EH (cell line): ENCODE measurements around the gene PCSK7.

Experiments used
- DNase-seq: peaks from one replicate; pipeline ENCODE4 v3.0.0-alpha.2; 2015; ENCODE audit warnings: low read depth

PCSK7 gene

DNA sequence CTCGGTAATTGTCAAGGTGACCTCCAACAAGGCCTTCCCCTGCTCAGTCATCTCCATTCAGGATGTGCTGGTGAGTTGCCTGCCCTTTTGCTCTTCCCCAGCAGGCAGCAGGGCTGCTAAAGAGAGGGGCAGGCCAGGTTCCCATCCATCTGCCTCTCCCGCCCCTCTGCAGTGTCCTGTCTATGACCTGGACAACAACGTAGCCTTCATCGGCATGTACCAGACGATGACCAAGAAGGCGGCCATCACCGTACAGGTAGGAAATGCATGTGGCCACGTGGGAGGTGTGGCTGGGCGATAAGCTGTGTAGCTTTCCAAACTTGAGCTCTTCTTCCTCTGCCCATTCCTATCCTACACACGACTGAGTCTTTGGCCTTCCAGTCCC is 49.3 kb downstream of the PCSK7 start:
- no peak for DNase-seq

DNA sequence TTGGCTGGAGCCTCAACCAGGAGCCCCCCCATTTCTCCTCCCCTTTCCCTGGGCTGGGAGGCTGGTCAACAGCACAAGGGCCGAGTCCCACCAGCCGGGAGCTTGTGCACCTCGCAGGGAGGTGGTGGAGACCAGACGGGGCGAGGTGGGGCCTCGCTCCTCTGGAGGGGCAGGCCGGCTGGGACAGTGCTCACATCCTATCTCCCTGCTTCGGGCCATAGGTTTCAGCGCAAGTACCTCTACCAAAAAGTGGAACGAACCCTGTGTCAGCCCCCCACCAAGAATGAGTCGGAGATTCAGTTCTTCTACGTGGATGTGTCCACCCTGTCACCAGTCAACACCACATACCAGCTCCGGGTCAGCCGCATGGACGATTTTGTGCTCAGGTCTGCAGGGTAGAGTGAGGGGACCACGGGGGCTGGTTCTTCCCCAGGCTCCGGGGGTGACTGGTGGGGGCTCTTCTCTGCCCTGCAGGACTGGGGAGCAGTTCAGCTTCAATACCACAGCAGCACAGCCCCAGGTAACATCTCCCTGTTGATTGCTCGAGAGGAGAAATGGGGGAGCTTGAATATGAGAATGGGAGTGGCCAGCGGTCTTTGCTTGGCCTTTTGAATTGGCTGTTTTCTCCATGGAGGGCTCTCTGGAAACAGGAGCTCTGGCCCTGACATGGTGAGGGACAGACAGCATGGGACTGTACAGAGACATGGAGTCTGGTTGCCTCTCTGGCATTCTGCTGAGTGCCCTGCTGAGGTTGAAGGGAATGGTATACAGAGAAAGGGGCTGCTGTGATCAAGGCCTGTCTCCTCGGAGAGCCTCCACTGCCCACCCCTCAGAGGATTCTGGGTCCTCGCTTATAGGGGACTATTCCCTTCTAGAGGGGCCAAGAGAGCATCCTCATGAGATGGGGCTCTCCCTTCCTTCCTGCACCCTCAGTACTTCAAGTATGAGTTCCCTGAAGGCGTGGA is 50.0 kb downstream of the PCSK7 start:
- no peak for DNase-seq

DNA sequence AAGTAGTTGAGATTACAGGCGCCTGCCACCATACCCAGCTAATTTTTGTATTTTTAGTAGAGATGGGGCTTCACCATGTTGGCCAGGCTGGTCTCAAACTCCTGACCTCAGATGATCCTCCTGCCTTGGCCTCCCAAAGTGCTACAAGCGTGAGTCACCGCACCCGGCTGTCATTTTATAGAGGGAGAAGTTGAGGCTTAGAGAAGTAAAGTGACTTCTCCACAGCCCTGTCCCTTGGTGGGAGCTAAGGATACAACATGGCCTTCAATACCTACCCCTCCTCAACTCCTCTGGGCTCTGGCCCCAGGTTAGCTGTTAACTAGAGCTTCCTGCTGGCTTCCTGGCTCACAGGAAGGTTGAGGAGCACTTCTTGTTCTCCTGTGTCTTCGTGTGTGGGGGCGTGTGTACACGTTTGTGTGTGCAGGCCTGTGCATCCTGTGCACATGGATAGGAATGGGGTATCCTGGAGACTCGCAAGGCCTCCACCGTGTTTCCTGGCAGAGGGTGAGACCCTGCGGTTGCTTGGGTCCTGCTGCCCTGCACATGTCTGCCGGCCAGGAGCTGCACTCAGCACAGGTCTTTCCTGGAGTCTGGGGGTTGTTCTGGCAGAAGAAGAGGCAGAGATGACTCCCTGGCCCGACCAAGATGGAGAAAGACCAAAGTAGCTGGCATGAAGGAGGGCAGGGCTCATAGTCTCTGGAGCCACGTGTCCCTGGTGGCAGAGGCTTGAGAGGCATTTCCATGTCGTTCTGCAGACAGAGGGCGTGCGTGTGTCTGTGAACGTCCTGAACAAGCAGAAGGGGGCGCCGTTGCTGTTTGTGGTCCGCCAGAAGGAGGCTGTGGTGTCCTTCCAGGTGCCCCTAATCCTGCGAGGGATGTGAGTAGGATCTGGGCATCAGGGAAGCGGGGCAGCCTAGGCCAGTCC is 51.0 kb downstream of the PCSK7 start:
- DNase-seq: peak; percentile 76

DNA sequence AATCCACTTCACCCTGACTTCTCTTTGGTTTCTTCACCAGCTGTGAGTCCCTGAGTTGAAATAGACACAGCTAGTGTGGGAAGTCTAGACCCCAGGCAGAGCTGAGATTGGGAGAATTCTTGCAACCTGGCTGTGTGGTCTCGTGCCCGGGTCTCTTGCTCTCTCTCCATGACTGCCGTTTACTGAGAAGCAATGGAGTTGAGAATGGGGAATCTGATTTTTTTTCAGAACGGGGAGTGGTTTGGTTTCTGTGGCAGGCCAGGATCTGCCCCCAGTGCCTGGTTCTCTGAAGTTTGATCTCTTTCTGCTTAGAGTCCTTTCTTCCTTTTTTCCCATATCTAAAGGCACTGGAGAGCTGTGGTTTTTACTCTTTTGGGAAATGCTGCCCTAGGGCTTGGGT is 51.9 kb downstream of the PCSK7 start:
- DNase-seq: peak; percentile 63

DNA sequence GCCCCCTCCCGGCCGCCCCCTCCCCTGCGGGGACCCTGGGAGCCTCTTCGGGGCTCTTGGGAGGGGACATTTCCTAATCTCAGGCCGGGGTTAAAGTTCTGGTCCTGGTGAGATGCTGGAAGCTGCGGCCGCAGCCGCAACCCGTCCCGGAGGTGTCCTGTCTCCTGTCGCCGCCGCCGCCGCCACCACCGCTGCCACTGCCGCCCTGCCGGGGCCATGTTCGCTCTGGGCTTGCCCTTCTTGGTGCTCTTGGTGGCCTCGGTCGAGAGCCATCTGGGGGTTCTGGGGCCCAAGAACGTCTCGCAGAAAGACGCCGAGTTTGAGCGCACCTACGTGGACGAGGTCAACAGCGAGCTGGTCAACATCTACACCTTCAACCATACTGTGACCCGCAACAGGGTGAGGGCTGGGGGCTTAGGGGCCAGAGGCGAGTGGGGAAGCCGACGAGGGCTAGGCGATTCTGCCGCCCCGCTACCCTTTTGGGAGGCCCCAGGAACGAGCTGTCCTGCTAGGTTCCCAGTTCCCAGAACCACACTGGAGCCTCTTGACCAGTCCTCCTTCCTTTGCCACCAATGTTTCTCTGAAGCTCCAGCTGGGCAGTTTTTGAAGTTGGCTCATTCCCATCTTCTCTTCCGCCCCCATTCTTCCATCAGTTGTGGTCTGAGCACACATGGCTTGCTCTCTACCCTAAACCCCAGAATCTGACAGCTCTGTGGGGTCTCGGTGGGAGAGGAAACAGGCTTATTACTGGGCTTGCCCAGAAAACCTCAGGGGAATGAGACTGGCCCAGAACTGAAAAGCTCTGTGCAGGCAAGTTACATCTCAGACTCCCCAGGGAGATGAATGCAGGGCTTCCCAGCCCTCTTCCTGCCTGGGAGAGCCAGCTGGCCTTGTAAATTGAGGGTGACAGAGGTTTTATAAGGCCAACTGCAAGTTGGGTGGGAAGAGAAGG is 52.5 kb downstream of the PCSK7 start:
- DNase-seq: peak; percentile 70

DNA sequence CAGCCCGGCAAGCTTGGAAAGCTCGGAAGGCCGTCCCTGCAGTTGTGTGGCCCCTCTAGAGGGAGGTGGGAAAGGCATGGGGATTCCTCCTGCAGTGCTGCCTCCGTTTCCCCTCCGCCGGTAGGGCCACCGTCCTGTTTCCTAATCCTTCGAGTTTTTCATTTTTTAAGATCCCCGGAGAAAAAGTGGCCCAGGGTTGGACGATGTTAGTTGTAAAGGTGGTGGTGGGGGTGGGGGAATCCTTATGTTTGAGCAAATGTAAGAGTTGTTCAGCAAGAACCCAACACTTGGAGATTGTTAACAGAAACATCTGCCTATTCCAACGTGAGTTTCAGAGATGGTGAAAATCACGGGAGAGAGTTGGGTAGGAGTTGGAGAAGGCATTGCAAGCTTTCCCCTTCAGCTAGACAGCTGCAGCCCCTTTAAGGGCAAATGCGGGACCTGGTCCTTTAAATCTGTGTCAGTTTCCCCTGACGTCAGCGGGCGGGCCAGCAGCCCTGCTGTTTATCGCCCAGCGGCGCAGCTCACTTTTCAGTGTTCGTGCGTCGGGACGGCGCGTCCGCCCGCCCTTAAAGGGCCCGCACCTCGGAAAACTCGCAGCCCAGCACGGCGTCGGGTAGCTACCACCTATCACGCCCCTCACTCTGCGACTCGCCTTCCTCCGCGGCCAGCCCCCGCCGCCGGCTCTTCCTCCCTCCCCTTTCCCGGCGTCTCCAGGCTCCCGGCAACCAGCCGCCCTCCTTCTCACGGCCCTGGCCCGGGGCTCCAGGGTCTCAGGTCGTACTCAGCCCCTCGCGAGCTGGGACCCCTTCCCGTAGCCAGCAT is 53.5 kb downstream of the PCSK7 start, which contains the start of gene SIDT2:
TSS of gene SIDT2 (plus strand) at position 534 of the 825 bp plus-strand sequence. CDS start 521 bp downstream, outside the sequence.
- DNase-seq: peak; percentile 95

DNA sequence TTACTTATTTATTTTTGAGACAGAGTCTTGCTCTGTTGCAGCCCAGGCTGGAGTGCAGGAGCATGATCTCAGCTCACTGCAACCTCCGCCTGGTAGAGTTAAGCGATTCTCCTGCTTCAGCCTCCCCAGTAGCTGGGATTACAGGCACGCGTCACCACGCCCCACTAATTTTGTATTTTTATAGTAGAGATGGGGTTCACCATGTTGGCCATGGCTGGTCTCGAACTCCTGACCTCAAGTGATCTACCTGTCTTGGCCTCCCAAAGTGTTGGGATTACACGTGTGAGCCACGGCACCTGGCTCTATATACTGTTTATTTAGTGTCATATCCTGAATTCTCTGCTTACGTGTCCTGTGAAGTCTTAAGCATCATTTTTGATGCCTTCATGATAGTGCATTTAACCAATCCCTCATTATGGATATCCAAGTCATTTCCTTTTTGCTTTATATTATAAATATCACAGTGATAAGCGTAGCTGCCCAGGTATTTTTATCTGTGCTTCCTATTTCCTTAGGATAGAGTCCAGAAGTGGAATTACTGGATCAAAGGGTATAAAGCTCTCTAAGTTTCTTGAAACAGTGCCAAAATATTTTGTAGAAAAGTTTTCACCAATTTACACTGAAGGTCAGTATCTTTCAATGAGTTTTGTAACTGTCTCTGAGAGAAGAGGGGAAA is 54.2 kb downstream of the PCSK7 start:
- no peak for DNase-seq

DNA sequence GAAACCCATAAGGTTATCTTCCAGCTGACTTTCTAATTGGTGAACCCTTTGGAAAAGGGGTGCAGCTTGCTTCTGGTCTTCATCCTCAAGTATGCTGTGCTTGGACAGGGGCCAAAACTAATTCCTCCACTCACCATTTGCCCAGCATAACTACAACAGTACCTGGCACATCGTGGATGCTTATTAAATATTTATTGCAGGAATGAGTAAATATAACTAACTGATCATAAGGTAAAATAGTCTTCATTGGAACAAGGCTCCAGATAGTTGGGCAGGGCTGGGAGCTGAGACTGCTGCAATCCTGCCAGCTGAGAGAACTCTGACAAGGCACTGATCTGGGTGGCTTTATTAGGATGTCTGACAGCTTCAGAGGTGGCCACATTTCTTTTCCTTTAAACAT is 55.7 kb downstream of the PCSK7 start:
- DNase-seq: no peak

DNA sequence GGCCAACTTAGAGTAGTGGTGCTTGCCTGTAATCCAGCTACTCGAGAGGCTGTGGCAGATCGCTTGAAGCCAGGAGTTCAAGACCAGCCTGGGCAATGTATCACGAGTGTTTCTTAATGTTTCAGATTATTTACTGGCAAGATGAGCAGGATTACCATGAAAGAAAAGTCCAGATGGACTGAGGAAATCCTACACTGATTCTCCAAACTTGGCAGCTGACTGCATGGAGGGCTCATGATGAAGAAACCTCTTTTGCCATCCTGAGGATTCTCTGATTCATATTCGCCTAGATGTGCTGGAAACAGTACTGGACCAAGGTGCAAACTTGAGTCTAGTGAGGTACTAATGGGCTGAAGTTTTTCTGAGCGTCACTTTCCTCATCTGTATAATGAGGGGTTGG is 56.1 kb downstream of the PCSK7 start:
- DNase-seq: no peak

DNA sequence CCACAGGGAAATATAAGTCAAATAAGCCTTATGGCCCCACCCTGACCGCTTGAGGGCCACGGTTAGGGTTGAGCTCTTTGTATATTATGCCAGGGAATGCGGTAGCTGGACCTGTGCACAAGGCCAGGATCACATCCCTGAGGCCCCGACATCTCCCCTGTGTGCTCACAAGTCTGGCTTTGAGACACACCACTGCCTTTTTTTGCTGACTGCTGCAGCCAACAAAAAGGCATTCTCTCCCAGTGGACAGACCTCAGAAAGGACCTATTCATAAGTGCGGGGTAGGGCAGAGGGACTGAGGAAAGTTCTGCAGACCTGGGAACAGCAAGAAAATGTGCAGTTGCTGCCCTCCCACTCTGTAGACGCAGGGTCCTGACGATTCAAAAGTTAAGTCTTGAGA is 56.8 kb downstream of the PCSK7 start:
- no peak for DNase-seq

DNA sequence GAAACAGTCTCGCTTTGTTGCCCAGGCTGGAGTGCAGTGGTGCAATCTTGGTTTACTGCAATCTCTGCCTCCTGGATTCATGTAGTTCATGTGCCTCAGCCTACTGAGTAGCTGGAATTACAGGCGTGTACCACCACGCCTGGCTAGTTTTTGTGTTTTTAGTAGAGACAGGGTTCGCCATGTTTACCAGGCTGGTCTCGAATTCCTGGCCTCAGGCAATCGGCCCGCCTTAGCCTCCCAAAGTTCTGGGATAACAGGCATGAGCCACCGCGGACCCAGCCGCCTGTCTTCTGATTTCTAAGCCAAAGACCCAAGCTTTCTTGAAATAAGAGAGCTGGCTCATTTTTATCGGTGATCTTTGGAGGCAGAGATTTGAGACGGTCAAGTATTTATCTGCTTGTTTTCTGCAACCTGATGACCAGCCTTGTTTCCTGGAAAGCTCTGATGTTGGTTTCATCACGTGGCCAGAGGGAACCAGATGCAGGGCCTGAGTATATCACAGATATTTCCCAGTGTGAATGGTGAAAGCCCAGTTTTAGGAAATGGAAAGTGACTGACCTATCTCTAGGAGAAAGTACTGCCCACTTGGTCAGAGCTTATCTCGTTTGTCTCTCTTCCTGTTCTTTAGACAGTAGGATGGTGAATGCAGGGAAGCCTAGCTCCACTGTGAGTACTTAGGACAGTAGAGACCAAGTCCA is 59.0 kb downstream of the PCSK7 start:
- DNase-seq: no peak

DNA sequence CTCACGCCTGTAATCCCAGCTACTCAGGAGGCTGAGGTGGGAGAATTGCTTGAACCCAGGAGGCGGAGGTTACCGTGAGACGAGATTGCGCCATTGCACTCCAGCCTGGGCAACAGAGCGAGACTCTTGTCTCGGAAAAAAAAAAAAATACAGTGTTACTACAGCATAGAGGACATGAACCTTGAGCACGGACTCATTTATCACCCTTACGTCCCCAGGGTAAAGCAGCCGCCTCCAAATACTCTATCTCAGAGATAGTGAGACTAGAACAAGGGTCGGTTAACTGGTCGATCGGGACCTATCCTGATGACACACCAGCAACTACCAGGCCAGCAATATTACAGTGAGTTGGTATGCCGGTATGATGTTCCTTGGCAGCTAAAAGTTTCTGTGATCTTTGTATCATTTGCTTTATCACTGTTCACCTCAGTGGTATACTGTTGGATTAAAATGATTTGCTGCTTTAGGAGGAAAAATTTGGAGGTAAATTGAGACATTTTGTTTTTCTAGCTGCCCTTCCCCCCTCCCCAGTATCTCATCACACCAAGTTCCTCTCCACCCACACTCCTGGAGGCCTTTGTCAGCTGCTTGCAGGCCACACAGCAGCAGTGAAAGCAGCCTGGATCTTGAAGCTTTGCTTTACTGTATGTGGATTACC is 60.3 kb downstream of the PCSK7 start:
- no peak for DNase-seq

DNA sequence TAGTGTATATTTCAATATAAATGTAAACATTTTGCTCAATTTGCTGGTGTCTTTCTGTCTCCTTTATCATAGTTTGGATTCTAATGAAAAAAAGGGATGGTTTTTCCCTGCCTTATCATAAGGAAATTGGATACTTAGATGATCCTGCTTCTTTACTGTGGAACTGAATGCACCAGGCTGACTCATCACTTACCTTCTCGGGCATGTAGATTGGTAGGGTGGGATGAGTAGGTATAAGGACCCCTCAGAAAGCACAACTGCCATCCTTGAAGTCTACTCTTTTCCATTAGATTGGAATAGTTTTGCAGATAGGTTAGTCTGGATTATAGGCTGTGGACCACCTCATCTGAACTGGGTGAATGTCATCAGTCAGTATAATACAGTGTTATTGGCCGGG is 60.9 kb downstream of the PCSK7 start:
- DNase-seq: no peak

DNA sequence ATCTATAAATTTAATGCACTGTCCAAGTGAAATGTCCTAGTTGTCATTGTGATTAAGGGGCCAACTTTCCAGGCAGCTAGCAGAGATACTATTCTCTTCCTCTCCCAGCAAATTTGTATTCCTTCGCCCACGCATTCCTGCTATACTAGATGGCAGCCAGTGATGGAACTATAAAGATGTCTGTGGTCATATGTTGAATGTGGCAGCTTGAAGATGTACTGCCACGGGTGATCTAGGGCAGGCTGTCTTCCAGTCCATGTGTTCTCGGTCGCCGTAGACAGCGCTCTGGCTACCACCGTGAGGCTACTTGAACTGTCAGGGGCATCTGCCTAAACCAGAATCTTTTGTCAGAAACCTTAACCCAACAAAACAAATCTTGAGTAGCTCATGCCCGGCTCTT is 61.7 kb downstream of the PCSK7 start:
- no peak for DNase-seq

DNA sequence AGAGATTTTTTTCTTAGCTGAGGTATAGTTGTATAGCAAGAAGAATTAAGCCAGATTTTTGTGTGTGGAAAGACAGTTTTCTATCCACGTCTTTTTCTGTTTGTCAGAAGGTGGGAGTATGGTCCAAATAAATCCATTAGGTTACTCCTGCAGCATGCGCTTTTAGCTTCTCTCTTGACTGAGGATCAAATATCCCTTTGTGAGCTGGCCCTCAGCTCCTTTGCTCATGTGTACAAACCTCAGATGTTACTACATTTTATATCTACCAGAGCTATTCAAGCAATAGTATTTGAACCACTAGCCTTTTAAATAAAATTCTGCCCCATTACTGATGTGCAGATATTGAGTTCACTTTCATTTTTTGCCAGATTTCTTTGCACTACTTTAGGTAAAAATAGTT is 62.1 kb downstream of the PCSK7 start:
- DNase-seq: no peak

DNA sequence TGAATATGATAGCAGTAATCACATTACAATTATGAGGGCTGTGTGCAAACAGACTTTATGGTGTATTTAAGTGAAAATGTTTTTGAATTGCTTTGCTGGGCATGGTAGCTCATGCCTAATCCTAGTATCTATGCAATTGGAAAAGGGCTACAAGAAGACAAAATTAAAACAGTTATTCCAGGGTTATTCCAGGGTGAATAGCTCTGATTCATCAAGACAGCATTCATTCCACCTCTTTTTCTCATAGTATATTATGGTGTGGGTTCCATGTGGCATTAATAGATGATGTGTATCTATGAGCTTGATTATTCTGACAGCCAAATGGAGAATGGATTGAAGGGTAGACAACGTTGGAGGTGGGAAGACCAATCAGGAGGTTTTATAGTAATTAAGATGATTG is 65.4 kb downstream of the PCSK7 start:
- peak; percentile 50 for DNase-seq

DNA sequence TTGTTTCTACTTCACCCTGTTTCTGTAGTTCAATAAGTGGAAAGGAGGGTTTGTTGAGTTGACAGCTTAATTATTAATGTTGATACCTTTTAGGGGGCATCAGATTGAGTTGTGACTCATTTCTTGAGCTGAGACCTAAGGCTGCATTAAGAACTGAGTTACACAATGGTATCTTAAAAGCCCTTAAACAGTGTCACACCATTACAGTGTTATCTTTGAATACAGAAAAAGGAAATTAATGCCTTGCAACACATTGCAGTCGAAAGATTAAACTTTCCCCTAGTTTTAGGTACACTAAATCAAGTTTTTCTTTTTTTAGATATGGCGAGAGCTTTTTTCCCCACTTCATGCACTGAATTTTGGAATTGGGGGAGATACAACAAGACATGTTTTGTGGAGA is 71.0 kb downstream of the PCSK7 start:
- DNase-seq: no peak

DNA sequence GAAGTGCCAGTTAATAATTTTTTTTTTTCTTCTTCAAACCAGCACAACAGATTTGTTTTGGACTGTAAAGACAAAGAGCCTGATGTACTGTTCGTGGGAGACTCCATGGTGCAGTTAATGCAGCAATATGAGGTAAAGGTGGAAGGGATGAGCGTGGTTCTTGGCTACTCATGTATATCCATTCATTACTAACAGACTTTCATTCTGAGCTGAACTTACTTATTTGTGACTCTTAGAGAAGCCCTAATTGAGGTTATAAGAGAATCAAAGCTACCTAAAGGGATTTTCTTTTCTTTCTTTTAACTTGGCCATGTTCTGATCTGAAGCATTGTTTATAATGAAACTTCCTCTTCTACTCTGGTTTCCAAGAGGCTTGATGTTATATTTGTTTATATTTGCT is 72.0 kb downstream of the PCSK7 start:
- DNase-seq: no peak

DNA sequence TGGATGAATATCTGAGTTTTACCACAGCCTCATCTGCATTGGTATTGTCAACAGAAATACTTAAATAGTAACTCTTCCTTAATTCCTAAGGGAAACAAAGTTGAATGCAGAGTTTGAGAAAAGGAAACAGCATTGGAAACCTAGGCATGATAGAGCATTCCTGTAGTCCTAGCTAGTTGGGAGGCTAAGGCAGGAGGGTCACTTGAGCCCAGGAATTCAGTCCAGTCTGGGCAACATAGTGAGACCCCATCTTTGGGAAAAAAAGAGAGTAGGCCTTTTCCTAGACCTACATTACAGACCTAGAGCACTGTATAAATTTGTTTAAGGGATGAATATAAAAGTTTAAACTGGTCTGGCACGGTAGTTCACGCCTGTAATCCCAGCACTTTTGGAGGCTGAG is 74.4 kb downstream of the PCSK7 start:
- no peak for DNase-seq
